Mucosa of rectum (tissue), 2 donors: ENCODE measurements around the gene DEAF1.
A peak's percentile ranks its signal among the peaks of the same experiment; 100 is the strongest.

Experiments used
- H3K27ac ChIP-seq, 2 donors: one replicate each; pipeline ENCODE4 v1.7.0; 2013; ENCODE audit warnings: inconsistent platforms in 2 of 2, low read depth in 2 of 2, low read length in 2 of 2
- H3K27me3 ChIP-seq, 2 donors: one replicate each; pipeline ENCODE4 v1.7.0; 2013; ENCODE audit warnings: low read length in 2 of 2; ENCODE audit not compliant: control insufficient read depth in 2 of 2, insufficient read depth in 2 of 2
- H3K36me3 ChIP-seq, 2 donors: one replicate each; pipeline ENCODE4 v1.7.0; 2013; ENCODE audit warnings: low read length in 2 of 2; ENCODE audit not compliant: control insufficient read depth in 2 of 2, insufficient read depth in 2 of 2
- H3K4me1 ChIP-seq, 2 donors: one replicate each; pipeline ENCODE4 v1.7.0; 2013; ENCODE audit warnings: low read length in 2 of 2, mild to moderate bottlenecking in 1 of 2; ENCODE audit not compliant: control insufficient read depth in 2 of 2, insufficient read depth in 2 of 2
- H3K4me3 ChIP-seq, 2 donors: one replicate each; pipeline ENCODE4 v1.7.0; 2013; ENCODE audit warnings: low read length in 2 of 2
- H3K9ac ChIP-seq, 2 donors: one replicate each; pipeline ENCODE4 v1.7.0; 2013; ENCODE audit warnings: low read length in 2 of 2, low read depth in 1 of 2, mild to moderate bottlenecking in 1 of 2
- H3K9me3 ChIP-seq, 2 donors: one replicate each; pipeline ENCODE4 v1.7.0; 2013; ENCODE audit warnings: low read length in 2 of 2; ENCODE audit not compliant: control insufficient read depth in 2 of 2
- donor health status: healthy.
- donor health status: Normal muscosa, but diverticular disease.

The DEAF1 gene

GRCh38 chr11:721741-722345 lies 26.8 kb upstream of the DEAF1 start:
- Histone ChIP-seq H3K27me3 (no peaks in the 10 kb centered on the region), H3K27ac (no peak overlapping the region), H3K36me3 (peaks cover 10 to 25% of the 10 kb centered on the region in 2 donors), H3K4me3 (peak overlapping the region in 1 of 2 donors; percentile 5), H3K9ac (no peak overlapping the region), H3K9me3 (no peaks in the 10 kb centered on the region), H3K4me1 (peaks cover 22% of the 10 kb centered on the region in 2 donors)

GRCh38 chr11:721247-721740 lies 26.3 kb upstream of the DEAF1 start:
- no peak overlapping the region for H3K9ac ChIP-seq
- H3K9me3 ChIP-seq = no peaks in the 10 kb centered on the region
- H3K27me3 ChIP-seq = no peaks in the 10 kb centered on the region
- H3K4me3 ChIP-seq = no peak overlapping the region
- H3K4me1 ChIP-seq = peaks cover 19 to 20% of the 10 kb centered on the region in 2 donors
- peaks cover 12 to 25% of the 10 kb centered on the region in 2 donors for H3K36me3 ChIP-seq
- no peak overlapping the region for H3K27ac ChIP-seq

- H3K27ac ChIP-seq = peak overlapping the region; percentile 61 to 72
- H3K27me3 ChIP-seq = no peaks in the 10 kb centered on the region
- H3K9me3 ChIP-seq = no peaks in the 10 kb centered on the region
- H3K4me3 ChIP-seq = no peak overlapping the region
- H3K9ac ChIP-seq = peak overlapping the region in 1 of 2 donors; percentile 43
- peaks cover 19 to 20% of the 10 kb centered on the region in 2 donors for H3K4me1 ChIP-seq
- H3K36me3 ChIP-seq = peaks cover 12 to 25% of the 10 kb centered on the region in 2 donors
Observed at GRCh38 chr11:720642-721246, 25.7 kb upstream of the DEAF1 start.

- H3K4me3 ChIP-seq = no peak overlapping the region
- no peaks in the 10 kb centered on the region for H3K9me3 ChIP-seq
- H3K36me3 ChIP-seq = peaks cover 12 to 25% of the 10 kb centered on the region in 2 donors
- no peaks in the 10 kb centered on the region for H3K27me3 ChIP-seq
- H3K9ac ChIP-seq = peak overlapping the region in 1 of 2 donors; percentile 43
- H3K27ac ChIP-seq = peak overlapping the region; percentile 61 to 72
- H3K4me1 ChIP-seq = peaks cover 14 to 19% of the 10 kb centered on the region in 2 donors
Observed at GRCh38 chr11:720017-720641, 25.1 kb upstream of the DEAF1 start.

- Histone ChIP-seq H3K4me3 (no peak overlapping the region), H3K4me1 (peaks cover 14 to 19% of the 10 kb centered on the region in 2 donors), H3K36me3 (peaks cover 8 to 20% of the 10 kb centered on the region in 2 donors), H3K9me3 (no peaks in the 10 kb centered on the region), H3K9ac (no peak overlapping the region), H3K27ac (no peak overlapping the region), H3K27me3 (no peaks in the 10 kb centered on the region)
Observed at GRCh38 chr11:719214-720016, 24.4 kb upstream of the DEAF1 start.

GRCh38 chr11:714436-714835 lies 19.4 kb upstream of the DEAF1 start:
- Histone ChIP-seq H3K9me3 (no peaks in the 10 kb centered on the region), H3K4me1 (peaks cover 21 to 31% of the 10 kb centered on the region in 2 donors), H3K9ac (no peak overlapping the region), H3K36me3 (peaks cover 3 to 5% of the 10 kb centered on the region in 2 donors), H3K27me3 (peaks cover 0 to 2% of the 10 kb centered on the region in 2 donors), H3K27ac (no peak overlapping the region), H3K4me3 (no peak overlapping the region)

- Histone ChIP-seq H3K9me3 (no peaks in the 10 kb centered on the region), H3K27me3 (peaks cover 0 to 5% of the 10 kb centered on the region in 2 donors), H3K4me1 (peaks cover 46 to 71% of the 10 kb centered on the region in 2 donors), H3K27ac (peak overlapping the region; percentile 5 to 70), H3K9ac (peak overlapping the region in 1 of 2 donors; percentile 41), H3K4me3 (peak overlapping the region in 1 of 2 donors; percentile 17), H3K36me3 (no peaks in the 10 kb centered on the region)
Observed at GRCh38 chr11:709109-709997, 14.3 kb upstream of the DEAF1 start.

GRCh38 chr11:708511-708910 lies 13.5 kb upstream of the DEAF1 start:
- peaks cover 54 to 79% of the 10 kb centered on the region in 2 donors for H3K4me1 ChIP-seq
- peaks cover 0 to 5% of the 10 kb centered on the region in 2 donors for H3K27me3 ChIP-seq
- H3K9me3 ChIP-seq = no peaks in the 10 kb centered on the region
- peak overlapping the region in 1 of 2 donors; percentile 5 for H3K9ac ChIP-seq
- no peaks in the 10 kb centered on the region for H3K36me3 ChIP-seq
- no peak overlapping the region for H3K27ac ChIP-seq
- H3K4me3 ChIP-seq = no peak overlapping the region

- peak overlapping the region; percentile 79 to 84 for H3K4me3 ChIP-seq
- peaks cover 0 to 5% of the 10 kb centered on the region in 2 donors for H3K27me3 ChIP-seq
- H3K9me3 ChIP-seq = no peaks in the 10 kb centered on the region
- peak overlapping the region; percentile 95 to 99 for H3K27ac ChIP-seq
- H3K36me3 ChIP-seq = no peaks in the 10 kb centered on the region
- peak overlapping the region in 1 of 2 donors; percentile 97 for H3K9ac ChIP-seq
- H3K4me1 ChIP-seq = peaks cover 56 to 80% of the 10 kb centered on the region in 2 donors
Observed at GRCh38 chr11:707817-708420, 12.9 kb upstream of the DEAF1 start.
